ENCODE data around the gene GFPT2.

The GFPT2 gene

GRCh38 chr5:180332861-180333260, 20.3 kb downstream of the GFPT2 start:
- no peak for DNase-seq (ENCODE audit: low read depth)

- DNase-seq (ENCODE audit: low read depth): no peak
Observed at GRCh38 chr5:180332051-180332517, 21.1 kb downstream of the GFPT2 start.

- DNase-seq (ENCODE audit: low read depth): no peak
Observed at GRCh38 chr5:180331647-180331950, 21.5 kb downstream of the GFPT2 start.

GRCh38 chr5:180330810-180331646, 22.1 kb downstream of the GFPT2 start:
- no peak for DNase-seq (ENCODE audit: low read depth)

GRCh38 chr5:180330270-180330648, 22.9 kb downstream of the GFPT2 start:
- DNase-seq (ENCODE audit: low read depth): no peak

GRCh38 chr5:180329606-180330269, 23.4 kb downstream of the GFPT2 start:
- DNase-seq (ENCODE audit: low read depth): no peak

GRCh38 chr5:180329138-180329435, 24.0 kb downstream of the GFPT2 start:
- DNase-seq (ENCODE audit: low read depth): no peak

GRCh38 chr5:180328296-180329137, 24.6 kb downstream of the GFPT2 start:
- peak; percentile 73 for DNase-seq (ENCODE audit: low read depth)

- DNase-seq (ENCODE audit: low read depth): no peak
Observed at GRCh38 chr5:180326989-180327565, 26.1 kb downstream of the GFPT2 start.

- no peak for DNase-seq (ENCODE audit: low read depth)
Observed at GRCh38 chr5:180324601-180324950, 28.6 kb downstream of the GFPT2 start.

GRCh38 chr5:180323941-180324600, 29.1 kb downstream of the GFPT2 start:
- no peak for DNase-seq (ENCODE audit: low read depth)

GRCh38 chr5:180323160-180323559, 30.0 kb downstream of the GFPT2 start:
- DNase-seq (ENCODE audit: low read depth): no peak

- DNase-seq (ENCODE audit: low read depth): no peak
Observed at GRCh38 chr5:180318456-180319089, 34.6 kb downstream of the GFPT2 start.

GRCh38 chr5:180316586-180316985, 36.5 kb downstream of the GFPT2 start:
- DNase-seq (ENCODE audit: low read depth): no peak

GRCh38 chr5:180315762-180316212, 37.3 kb downstream of the GFPT2 start:
- DNase-seq (ENCODE audit: low read depth): peak; percentile 58

- DNase-seq (ENCODE audit: low read depth): no peak
Observed at GRCh38 chr5:180313677-180314505, 39.2 kb downstream of the GFPT2 start.

GRCh38 chr5:180311216-180311615, 41.9 kb downstream of the GFPT2 start:
- no peak for DNase-seq (ENCODE audit: low read depth)

- DNase-seq (ENCODE audit: low read depth): no peak
Observed at GRCh38 chr5:180306796-180307195, 46.3 kb downstream of the GFPT2 start.

GRCh38 chr5:180305481-180305880, 47.7 kb downstream of the GFPT2 start:
- DNase-seq (ENCODE audit: low read depth): no peak

Measured in activated T-helper 9 cell treated with anti-CD3 and anti-CD28 coated beads, Interleukin-2, amount 50 U/mL, for 16 hours (primary cell).